A549 treated with ZK216348 at 1 μM for 4 hours (cell line): Measurements from ENCODE around the gene UCK2. TPM values are rescaled to one million over a fixed set of nuclear protein-coding genes. Genes with fewer than 3 reads are reported as not detected.

Source experiments
- total RNA-seq: library from RNA; stranded (reverse); fragments of 200-300 nt; extraction: Qiagen RNA extraction; gene quantifications from 5 replicates; pipeline ENCODE4 v1.2.3, GENCODE V29; 2022; ENCODE audit warnings: low read depth

UCK2 gene
- total RNA-seq = 111 to 119 TPM (median 114 TPM) in 5 replicates

GRCh38 chr1:165827268-165828102, at the start of gene UCK2:
UCK2 (plus strand) TSS chr1:165827614; CDS start chr1:165827834, 220 bp downstream.

Other genes starting within 250 kb of the UCK2 start
- gene MGST3, start 196.4 kb upstream of the UCK2 start, total RNA-seq = 186 to 221 TPM (median 192 TPM) in 5 replicates
- gene ALDH9A1, start 129.1 kb upstream of the UCK2 start, total RNA-seq = 34.2 to 43.1 TPM (median 41.8 TPM) in 5 replicates
- 157 to 210 TPM (median 166 TPM) in 5 replicates for gene TMCO1, start 58.7 kb upstream of the UCK2 start, total RNA-seq